Measurements from ENCODE around the gene DPP6. TPM values are rescaled to one million over a fixed set of nuclear protein-coding genes. Genes with fewer than 3 reads are reported as not detected.
"Not testable (repeated sequence)": the region's sequence is repeated elsewhere in the genome, so short reads cannot be mapped to it uniquely, and the experiment has no call there.

Gene DPP6
- not detected in 2 replicates for total RNA-seq

- not testable (repeated sequence) for DNase-seq (ENCODE audit: low read depth in 2 of 2)
Observed at GRCh38 chr7:154051643-154052529, at the start of gene DPP6. DPP6 (plus strand) TSS chr7:154052398.

GRCh38 chr7:154009423-154009911 lies 42.7 kb upstream of the DPP6 start:
- not testable (repeated sequence) for DNase-seq (ENCODE audit: low read depth in 2 of 2)

- DNase-seq (ENCODE audit: low read depth in 2 of 2), result not testable (repeated sequence)
Observed at GRCh38 chr7:154010726-154011568, 41.3 kb upstream of the DPP6 start.

- DNase-seq (ENCODE audit: low read depth in 2 of 2), result not testable (repeated sequence)
Observed at GRCh38 chr7:154012800-154013199, 39.4 kb upstream of the DPP6 start.

DNA sequence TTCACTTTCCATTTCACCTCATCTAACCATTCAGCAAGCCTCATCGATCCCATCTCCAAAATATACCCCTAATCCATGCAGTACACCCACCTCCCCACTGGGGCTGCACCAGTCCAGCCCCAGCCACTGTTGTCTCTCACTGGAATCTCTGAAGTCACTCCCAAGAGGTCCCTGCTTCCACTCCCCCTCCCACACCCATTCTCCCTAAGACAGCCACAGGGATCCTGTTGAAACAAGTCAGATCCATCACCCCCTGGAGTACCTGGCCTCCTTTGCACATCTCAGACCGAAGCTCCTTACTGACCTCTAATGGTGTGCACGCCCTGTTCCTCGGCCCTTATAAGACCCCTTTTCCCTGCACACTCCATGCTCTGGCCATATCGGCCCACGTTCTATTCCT lies 36.6 kb upstream of the DPP6 start:
- not testable (repeated sequence) for DNase-seq (ENCODE audit: low read depth in 2 of 2)

- DNase-seq (ENCODE audit: low read depth in 2 of 2), result not testable (repeated sequence)
Observed at GRCh38 chr7:154018354-154018753, 33.8 kb upstream of the DPP6 start.

DNA sequence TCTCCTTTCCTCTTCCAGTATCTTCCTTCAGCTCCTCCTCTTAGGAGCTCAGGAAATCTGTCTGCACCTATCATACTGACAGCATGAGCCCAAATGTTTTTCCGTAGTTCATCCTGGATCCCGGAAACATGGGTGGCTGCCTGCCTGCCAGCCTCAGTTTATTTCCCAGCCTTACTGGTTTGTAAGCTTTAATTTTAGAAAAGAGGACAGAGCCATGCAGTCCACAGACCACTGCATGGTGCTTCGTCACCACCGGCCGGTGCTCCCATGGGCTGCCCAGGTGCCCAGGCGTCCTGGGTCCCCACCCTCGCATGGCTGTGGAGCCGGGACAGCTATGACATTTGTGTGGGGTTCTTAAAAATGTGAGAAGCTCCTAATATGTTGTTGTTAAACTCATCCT lies 24.4 kb upstream of the DPP6 start:
- not testable (repeated sequence) for DNase-seq (ENCODE audit: low read depth in 2 of 2)

DNA sequence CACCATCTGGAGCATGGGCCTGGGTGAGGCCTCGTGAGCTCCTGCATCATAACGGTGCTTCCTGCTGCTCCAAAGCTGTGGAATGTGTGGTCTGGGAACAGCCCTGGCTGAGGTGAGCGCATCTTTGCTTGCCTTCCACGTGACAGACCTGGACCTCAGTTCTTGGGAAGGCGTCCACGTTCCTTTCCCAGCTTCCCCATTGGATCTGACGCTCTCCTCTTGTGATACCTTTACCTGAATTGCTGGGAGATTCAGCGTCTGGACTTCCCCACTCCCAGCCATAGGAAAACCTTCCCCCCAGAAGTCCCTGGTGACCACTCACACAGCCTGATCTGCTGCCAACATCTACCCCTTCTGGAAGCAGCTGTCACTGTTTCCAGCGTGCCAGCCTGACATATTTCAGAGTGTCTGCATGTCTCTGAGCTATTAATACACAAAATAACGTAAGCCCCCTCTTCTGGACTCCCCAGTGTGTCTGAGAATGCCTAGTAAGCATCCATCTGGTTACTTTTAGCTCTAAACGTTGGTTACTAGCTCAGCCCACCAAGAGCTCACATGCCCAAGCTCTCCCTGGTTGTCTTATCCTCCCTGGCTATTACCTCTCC lies 21.6 kb upstream of the DPP6 start:
- DNase-seq (ENCODE audit: low read depth in 2 of 2), result not testable (repeated sequence)

DNA sequence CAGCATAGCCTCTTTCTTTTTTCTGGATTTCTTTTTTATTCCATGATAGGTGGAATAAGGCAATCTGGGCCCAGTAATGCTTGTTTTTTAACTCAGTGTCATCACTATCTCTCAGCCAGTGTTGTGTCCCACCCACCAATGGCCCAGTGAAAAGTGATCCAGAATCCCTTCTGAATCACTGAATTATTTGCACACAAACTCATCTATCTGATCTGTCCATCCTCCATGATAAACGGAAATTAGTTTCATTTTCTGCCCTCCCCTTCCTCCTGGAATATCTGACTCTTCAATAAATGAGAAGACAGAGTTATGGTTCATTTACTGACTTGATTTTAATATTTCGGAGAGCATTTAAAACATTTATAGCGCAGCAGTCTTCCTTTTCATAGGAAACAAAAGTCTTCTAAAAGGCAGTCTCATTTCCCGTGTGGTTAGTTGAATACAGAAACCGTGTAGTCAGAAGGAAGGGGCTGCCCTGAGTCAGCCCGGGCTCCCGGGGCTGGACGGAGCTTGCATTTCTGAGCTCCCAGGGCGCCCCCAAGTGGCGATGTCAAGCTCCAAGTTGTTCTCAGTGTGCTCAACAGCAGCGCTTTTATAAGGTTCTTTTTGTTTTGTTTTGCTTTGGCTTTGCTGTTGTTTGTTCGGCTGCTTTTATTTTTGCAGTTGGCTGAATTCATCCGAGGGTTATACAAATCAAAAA lies 12.6 kb upstream of the DPP6 start:
- not testable (repeated sequence) for DNase-seq (ENCODE audit: low read depth in 2 of 2)

GRCh38 chr7:154050394-154050793 lies 1.8 kb upstream of the DPP6 start:
- DNase-seq (ENCODE audit: low read depth in 2 of 2), result not testable (repeated sequence)

GRCh38 chr7:154051006-154051642 lies 1.1 kb upstream of the DPP6 start:
- not testable (repeated sequence) for DNase-seq (ENCODE audit: low read depth in 2 of 2)

DNA sequence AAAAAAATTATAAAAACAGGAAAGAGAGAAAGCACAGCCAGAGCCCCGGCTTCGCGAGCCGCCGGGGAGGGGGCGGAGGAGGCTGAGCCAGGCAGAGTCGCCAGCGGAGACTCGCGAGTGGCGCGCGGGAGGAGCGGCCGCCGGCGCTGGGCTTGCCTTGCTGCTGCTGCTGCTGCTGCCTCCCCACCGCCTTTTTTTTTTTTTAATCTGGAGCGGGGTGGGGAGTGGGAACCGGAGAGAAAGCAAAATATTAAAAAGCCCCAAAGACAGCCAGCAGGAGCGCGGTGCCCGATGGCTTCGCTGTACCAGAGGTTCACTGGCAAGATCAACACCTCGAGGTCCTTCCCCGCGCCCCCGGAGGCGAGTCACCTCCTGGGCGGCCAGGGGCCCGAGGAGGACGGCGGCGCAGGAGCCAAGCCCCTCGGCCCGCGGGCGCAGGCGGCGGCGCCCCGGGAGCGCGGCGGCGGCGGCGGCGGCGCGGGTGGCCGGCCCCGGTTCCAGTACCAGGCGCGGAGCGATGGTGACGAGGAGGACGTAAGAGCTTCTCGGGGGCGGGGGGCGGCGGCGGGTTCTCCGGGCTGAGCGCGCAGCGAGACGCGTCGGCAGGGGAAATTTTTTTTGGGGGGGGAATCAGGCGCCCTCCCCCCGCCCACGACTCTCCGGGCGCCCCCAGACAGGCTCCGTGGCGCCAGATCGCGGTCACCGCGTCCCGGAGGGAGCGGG lies 493 bp downstream of the DPP6 start:
- DNase-seq (ENCODE audit: low read depth in 2 of 2), result not testable (repeated sequence)

DNA sequence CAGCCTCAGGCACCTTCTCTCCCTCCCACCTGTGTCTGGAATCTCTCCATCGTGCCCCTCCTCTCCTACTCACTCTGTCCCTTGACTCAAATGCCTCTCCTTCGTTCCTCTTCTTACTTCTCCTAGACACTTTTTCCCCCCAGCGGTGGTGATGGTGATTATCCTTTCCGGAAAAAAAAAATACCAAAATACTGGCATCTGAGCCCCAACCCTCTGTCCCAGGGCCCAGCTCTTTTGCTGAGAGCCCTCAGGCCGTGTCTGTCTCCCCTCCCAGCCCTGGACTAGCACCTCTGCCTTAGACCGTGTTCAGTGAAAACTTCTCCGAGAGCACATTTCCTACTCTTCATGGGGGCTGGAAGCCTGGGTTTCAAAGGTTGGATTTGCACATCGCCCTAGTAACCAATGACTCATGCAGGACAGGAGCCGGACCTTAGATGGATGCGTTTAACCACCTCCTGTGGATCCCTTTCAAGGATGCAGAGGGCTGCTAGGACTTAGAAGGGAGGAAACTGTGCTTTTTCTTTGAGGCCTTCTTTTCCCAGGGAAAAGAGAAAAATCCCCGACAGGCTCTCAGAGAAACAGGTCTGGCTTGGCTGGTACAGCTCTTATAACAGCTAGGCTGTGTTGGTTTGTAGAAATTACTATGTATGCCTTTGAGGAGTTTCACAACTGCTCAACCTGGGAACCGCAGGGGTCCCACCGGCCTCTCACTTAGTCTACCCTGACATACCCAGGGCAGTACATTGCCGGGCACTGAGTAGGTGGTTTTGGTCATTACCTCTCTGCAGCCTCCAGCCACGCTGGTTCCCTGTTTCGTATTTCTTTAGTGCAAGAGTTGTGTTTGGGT lies 1.5 kb downstream of the DPP6 start:
- not testable (repeated sequence) for DNase-seq (ENCODE audit: low read depth in 2 of 2)

DNA sequence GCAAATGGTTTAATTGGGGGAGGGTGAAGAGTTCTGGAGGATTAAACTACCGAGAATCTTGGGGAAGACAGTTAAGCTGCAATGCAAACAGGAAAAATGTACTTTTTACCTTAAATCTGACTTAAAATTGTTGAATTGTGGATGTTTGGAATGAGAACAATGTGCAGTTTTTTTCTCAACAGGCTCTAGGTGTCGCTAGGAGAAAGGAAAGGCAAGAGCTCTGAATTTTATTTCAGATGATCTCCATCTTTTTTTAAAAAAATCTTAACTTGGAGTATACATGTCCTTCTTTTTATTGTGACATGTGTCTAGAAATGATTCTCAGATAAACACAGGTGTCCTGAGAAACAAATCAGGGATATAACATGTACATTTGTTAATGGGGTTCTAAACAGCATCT lies 2.5 kb downstream of the DPP6 start:
- not testable (repeated sequence) for DNase-seq (ENCODE audit: low read depth in 2 of 2)

GRCh38 chr7:154055491-154056106 lies 3.4 kb downstream of the DPP6 start:
- DNase-seq (ENCODE audit: low read depth in 2 of 2), result peak; percentile 40 to 62

DNA sequence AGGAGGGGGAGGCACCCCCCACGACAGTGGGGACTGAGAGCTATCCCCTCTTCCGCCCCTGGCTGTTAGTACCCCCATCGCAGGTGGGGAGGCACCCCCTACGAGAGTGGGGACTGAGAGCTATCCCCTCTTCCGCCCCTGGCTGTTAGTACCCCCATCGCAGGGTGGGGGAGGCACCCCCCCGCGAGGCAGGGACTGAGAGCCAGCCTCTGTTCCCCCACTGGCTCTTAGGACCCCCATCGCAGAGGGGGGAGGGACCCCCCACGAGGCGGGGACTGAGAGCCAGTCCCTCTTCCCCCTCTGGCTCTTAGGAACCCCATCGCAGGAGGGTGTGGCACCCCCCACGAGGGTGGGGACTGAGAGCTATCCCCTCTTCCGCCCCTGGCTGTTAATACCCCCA lies 6.6 kb downstream of the DPP6 start:
- DNase-seq (ENCODE audit: low read depth in 2 of 2), result not testable (repeated sequence)

DNA sequence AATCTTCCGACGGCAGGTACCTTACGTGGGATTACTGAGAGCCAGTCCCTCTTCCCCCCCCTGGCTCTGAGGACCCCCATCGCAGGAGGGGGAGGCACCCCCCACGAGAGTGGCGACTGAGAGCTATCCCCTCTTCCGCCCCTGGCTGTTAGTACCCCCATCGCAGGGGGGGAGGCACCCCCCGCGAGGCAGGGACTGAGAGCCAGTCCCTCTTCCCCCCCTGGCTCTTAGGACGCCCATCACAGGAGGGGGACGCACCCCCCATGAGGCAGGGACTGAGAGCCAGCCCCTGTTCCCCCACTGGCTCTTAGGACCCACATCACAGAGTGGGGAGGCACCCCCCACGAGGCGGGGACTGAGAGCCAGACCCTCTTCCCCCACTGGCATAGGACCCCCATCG lies 8.4 kb downstream of the DPP6 start:
- DNase-seq (ENCODE audit: low read depth in 2 of 2), result not testable (repeated sequence)

DNA sequence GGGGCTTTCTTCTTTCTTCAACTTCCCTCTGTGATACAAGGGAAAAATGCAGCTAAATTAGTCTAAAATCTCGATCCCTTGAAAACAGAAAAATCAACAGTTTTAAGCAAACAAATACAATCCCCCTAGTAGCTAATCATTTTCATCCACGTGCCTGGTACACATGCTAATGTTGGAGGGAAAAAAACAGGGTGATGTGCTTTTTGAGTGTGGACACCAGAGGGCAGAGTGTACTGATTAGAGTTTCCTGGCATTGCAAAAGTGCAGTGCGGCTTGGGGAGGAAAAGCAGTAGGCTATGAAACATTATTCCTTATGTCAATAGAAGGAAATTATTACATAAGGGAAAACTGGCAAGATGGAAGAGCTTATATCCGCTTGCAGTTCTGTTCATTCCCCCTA lies 19.6 kb downstream of the DPP6 start:
- peak in 1 of 2 donors; percentile 5 for DNase-seq (ENCODE audit: low read depth in 2 of 2)

Measured in lung microvascular endothelial cell (primary cell).